ENCODE data around the gene TP53I13. TPM values are rescaled to one million over a fixed set of nuclear protein-coding genes. Genes with fewer than 3 reads are reported as not detected.

Gene TP53I13
- polyA plus RNA-seq, 2 of the 4 experiments (the other 2 are of a cell fraction): 27.5 to 57.8 TPM

- 89% methylated on average over 16 of the region's 16 CpGs for WGBS (ENCODE audit: missing lambda C conversion rate)
- no peak for FAIRE-seq
- ChIA-PET POLR2A (no interaction called here), CTCF (interaction anchor here (0.8 to 23.2 kb wide), 17 partner anchors 9 to 479 kb away, joined by 3 to 447 read pairs (median 6); partner anchors contain the start of genes ABHD15, ANKRD13B, CORO6 and TP53I13)
- no peak for DNase-seq (ENCODE audit: low read depth in 1 of 2, low spot score in 1 of 2)
- peak overlapping the region in 1 of 2 experiments; percentile 77; a peak in 2 of 6 replicates for H3K27ac ChIP-seq
- H3K4me3 ChIP-seq: no peak overlapping the region
- no peak for TF ChIP-seq BCL3 (IDR thresholded peaks at IDR 0.05)
- no peak for TF ChIP-seq BHLHE40 (IDR thresholded peaks at IDR 0.05; ENCODE audit: low read depth, low read length)
- no peak for TF ChIP-seq CBX2 (IDR thresholded peaks at IDR 0.05; ENCODE audit: borderline replicate concordance, low read depth)
- no peak for ATAC-seq
- H3K4me1 ChIP-seq: peaks cover 34% of the 10 kb centered on the region
- no peaks in the 10 kb centered on the region for H3K9me3 ChIP-seq
- peak overlapping the region; percentile 78; the same call in 1 of the 3 replicates for H3K4me2 ChIP-seq
These were observed 46.0 kb downstream of the TP53I13 start for GRCh38 chr17:29614349-29615047.

- TF ChIP-seq MAZ (IDR thresholded peaks at IDR 0.05; ENCODE audit: borderline replicate concordance, low read depth, low read length): no peak
- no peak for TF ChIP-seq HOXA7 (CRISPR knock-in tag; IDR thresholded peaks at IDR 0.05)
- TF ChIP-seq KDM5A (IDR thresholded peaks at IDR 0.05): no peak
- TF ChIP-seq NR3C1 (IDR thresholded peaks at IDR 0.05): no peak
- no peak for TF ChIP-seq FOXS1 (CRISPR knock-in tag; IDR thresholded peaks at IDR 0.05)
- Histone ChIP-seq H3K4me2 (peak overlapping the region; percentile 55; the same call in 1 of the 3 replicates), H3K4me3 (no peak overlapping the region), H3K4me1 (peaks cover 39% of the 10 kb centered on the region), H3K9me3 (no peaks in the 10 kb centered on the region), H3K27ac (no peak overlapping the region)
- no peak for ATAC-seq
- no peak for FAIRE-seq
- WGBS (ENCODE audit: missing lambda C conversion rate): 87% methylated on average over 15 of the region's 15 CpGs
- no peak for DNase-seq (ENCODE audit: low read depth in 1 of 2, low spot score in 1 of 2)
- CTCF ChIA-PET: interaction anchor here (1.7 to 23.2 kb wide), 7 partner anchors 12 to 466 kb away, joined by 4 to 447 read pairs (median 52); partner anchors contain the start of genes ABHD15, ANKRD13B and TP53I13
- POLR2A ChIA-PET: no interaction called here
These were observed 46.5 kb downstream of the TP53I13 start for GRCh38 chr17:29615048-29615385.

- FAIRE-seq: no peak
- peaks cover 45% of the 10 kb centered on the region for H3K4me1 ChIP-seq
- 65% methylated on average over 45 of the region's 74 CpGs for WGBS (ENCODE audit: missing lambda C conversion rate)
- ChIA-PET POLR2A (interaction anchor here (0.6 kb wide), 1 partner anchor 24 kb away, joined by 3 read pairs; no protein-coding TSS in a partner anchor), CTCF (interaction anchor here (0.8 to 23.2 kb wide), 13 partner anchors 10 to 478 kb away, joined by 3 to 447 read pairs (median 12); partner anchors contain the start of genes ABHD15, ANKRD13B and TP53I13)
- peak overlapping the region in 1 of 2 experiments; percentile 18; a peak in 1 of 6 replicates for H3K27ac ChIP-seq
- peak overlapping the region; percentile 55 for H3K4me2 ChIP-seq
- peak; percentile 73 to 74 for DNase-seq (ENCODE audit: low read depth in 1 of 2, low spot score in 1 of 2)
- ATAC-seq: peak in 1 of 2 experiments; percentile 62; a peak in 3 of 6 replicates
- H3K4me3 ChIP-seq: no peak overlapping the region
- no peaks in the 10 kb centered on the region for H3K9me3 ChIP-seq
- no peak for TF ChIP-seq MAFK (IDR thresholded peaks at IDR 0.05; ENCODE audit: partially characterized antibody)
- TF ChIP-seq CBX2 (IDR thresholded peaks at IDR 0.05; ENCODE audit: borderline replicate concordance, low read depth): no peak
- TF ChIP-seq HEYL (CRISPR knock-in tag; IDR thresholded peaks at IDR 0.05): no peak
- no peak for TF ChIP-seq ZC3H11A (IDR thresholded peaks at IDR 0.05)
- TF ChIP-seq USF2 (IDR thresholded peaks at IDR 0.05): no peak
- TF ChIP-seq REST (IDR thresholded peaks at IDR 0.05): no peak
- no peak for TF ChIP-seq SREBF2 (IDR thresholded peaks at IDR 0.05)
- TF ChIP-seq RAD21 (conservative IDR thresholded peaks at IDR 0.05 in 1 of 2, IDR thresholded peaks at IDR 0.05 in 1 of 2): no peak
- TF ChIP-seq POLR2AphosphoS2 (conservative IDR thresholded peaks at IDR 0.05; ENCODE audit: low read length): no peak
- TF ChIP-seq TP53 (CRISPR knock-in tag; IDR thresholded peaks at IDR 0.05): no peak
- TF ChIP-seq CTCF (IDR thresholded peaks at IDR 0.05): no peak
- TF ChIP-seq GATA3 (IDR thresholded peaks at IDR 0.05; ENCODE audit: borderline replicate concordance): no peak
- no peak for TF ChIP-seq BCL3 (IDR thresholded peaks at IDR 0.05)
- TF ChIP-seq MAX (IDR thresholded peaks at IDR 0.05): no peak
- TF ChIP-seq RCOR1 (IDR thresholded peaks at IDR 0.05; ENCODE audit: low read depth, low read length): no peak
- no peak for TF ChIP-seq NR3C1 (IDR thresholded peaks at IDR 0.05)
These were observed 47.2 kb downstream of the TP53I13 start for GRCh38 chr17:29615492-29616299.

Data from A549 (cell line).